Naive thymus-derived CD4-positive, alpha-beta T cell (primary cell): ENCODE measurements around the gene IL6. TPM values are rescaled to one million over a fixed set of nuclear protein-coding genes. Genes with fewer than 3 reads are reported as not detected.
A peak's percentile ranks its signal among the peaks of the same experiment; 100 is the strongest.

Experiments
- ATAC-seq: fragments of 150-1000 bp; cut with Tn5 transposase; 2 replicates; pipeline ENCODE4 v1.10.0; 2021; ENCODE audit warnings: mild to moderate bottlenecking, moderate library complexity
- CTCF ChIA-PET: fragments of 350-600 bp; sonication (Branson Sonifier 250); formaldehyde crosslinking; loops from one replicate; lab custom pipeline; 2021; ENCODE audit warnings: antibody characterized with exemption; lab: Charles Lee
- POLR2A ChIA-PET: fragments of 350-600 bp; sonication (Branson Sonifier 250); formaldehyde crosslinking; loops from one replicate; lab custom pipeline; 2021; ENCODE audit warnings: antibody characterized with exemption, inconsistent platforms; lab: Charles Lee
- DNase-seq, 9 donors: peaks; one replicate each; pipeline versions ENCODE4 v3.0.0 to v3.0.0-alpha.2; 2020 to 2022; ENCODE audit warnings: mixed read lengths in 1 of 9
- H3K27ac ChIP-seq: one replicate; pipeline ENCODE4 v1.7.0; 2013; ENCODE audit warnings: mild to moderate bottlenecking, low read depth, low read length, moderate library complexity
- H3K27me3 ChIP-seq, 2 donors: one replicate each; pipeline ENCODE4 v1.7.0; 2013; ENCODE audit warnings: low read length in 2 of 2, mild to moderate bottlenecking in 2 of 2, moderate library complexity in 2 of 2; ENCODE audit not compliant: control insufficient read depth in 2 of 2, insufficient read depth in 2 of 2
- H3K36me3 ChIP-seq, 3 experiments: 1 replicate in 2 of 3; 2 replicates in 1 of 3; pipeline ENCODE4 v1.7.0; 2013; ENCODE audit warnings: low read length in 3 of 3, mild to moderate bottlenecking in 3 of 3, moderate library complexity in 1 of 3; ENCODE audit not compliant: insufficient read depth in 3 of 3, control insufficient read depth in 2 of 3
- H3K4me1 ChIP-seq, 2 donors: one replicate each; pipeline ENCODE4 v1.7.0; 2013; ENCODE audit warnings: low read length in 2 of 2, mild to moderate bottlenecking in 2 of 2, moderate library complexity in 1 of 2; ENCODE audit not compliant: control insufficient read depth in 2 of 2, insufficient read depth in 2 of 2
- H3K4me3 ChIP-seq: 2 replicates; pipeline ENCODE4 v1.7.0; 2013; ENCODE audit warnings: mild to moderate bottlenecking, low read length
- H3K9me3 ChIP-seq, 3 experiments: 1 replicate in 2 of 3; 2 replicates in 1 of 3; pipeline ENCODE4 v1.7.0; 2013; ENCODE audit warnings: low read length in 3 of 3; ENCODE audit not compliant: control insufficient read depth in 2 of 3
- H3K27ac Mint-ChIP-seq, 9 donors: one replicate each; pipeline ENCODE4 v1.8.0; 2020 to 2022; ENCODE audit warnings: mixed read lengths in 9 of 9, mild to moderate bottlenecking in 8 of 9, moderate library complexity in 5 of 9, inconsistent platforms in 2 of 9
- H3K27me3 Mint-ChIP-seq, 5 donors: one replicate each; pipeline ENCODE4 v1.8.0; 2021 to 2022; ENCODE audit warnings: mixed read lengths in 5 of 5, mild to moderate bottlenecking in 1 of 5
- H3K36me3 Mint-ChIP-seq, 5 donors: one replicate each; pipeline ENCODE4 v1.8.0; 2020 to 2022; ENCODE audit warnings: mixed read lengths in 5 of 5, mild to moderate bottlenecking in 3 of 5, inconsistent platforms in 1 of 5
- H3K4me1 Mint-ChIP-seq, 7 donors: one replicate each; pipeline ENCODE4 v1.8.0; 2020 to 2022; ENCODE audit warnings: mixed read lengths in 7 of 7, mild to moderate bottlenecking in 3 of 7, inconsistent platforms in 1 of 7
- H3K4me3 Mint-ChIP-seq, 10 donors: one replicate each; pipeline ENCODE4 v1.8.0; 2020 to 2022; ENCODE audit warnings: mild to moderate bottlenecking in 10 of 10, mixed read lengths in 10 of 10, moderate library complexity in 6 of 10, inconsistent platforms in 2 of 10
- H3K9me3 Mint-ChIP-seq, 11 donors: one replicate each; pipeline ENCODE4 v1.8.0; 2020 to 2022; ENCODE audit warnings: mixed read lengths in 11 of 11, mild to moderate bottlenecking in 4 of 11, inconsistent platforms in 1 of 11, moderate library complexity in 1 of 11
- intact Hi-C, 2 donors: fragments of 100-400 bp; cut with micrococcal nuclease; formaldehyde crosslinking; loops; one replicate each; pipeline ENCODE4 v1.15.1; 2023
- polyA plus RNA-seq, 2 donors: library from polyadenylated mRNA; unstranded; fragments of 300-500 nt; fragmentation: Illumina TruSeq; gene quantifications; one replicate each; pipeline ENCODE4 v1.2.3, GENCODE V29; 2021
- total RNA-seq, 6 experiments: library from RNA in 5 of 6; stranded (reverse) in 5 of 6; gene quantifications; 1 replicate in 5 of 6; 2 replicates in 1 of 6; pipeline ENCODE4 v1.2.3 and lab custom pipeline; 2021 to 2026

IL6 gene
- total and polyA plus RNA-seq, 7 experiments from 2014 or later = 0.64 to 3.0 (median 0.87) TPM; not detected in 3

DNA sequence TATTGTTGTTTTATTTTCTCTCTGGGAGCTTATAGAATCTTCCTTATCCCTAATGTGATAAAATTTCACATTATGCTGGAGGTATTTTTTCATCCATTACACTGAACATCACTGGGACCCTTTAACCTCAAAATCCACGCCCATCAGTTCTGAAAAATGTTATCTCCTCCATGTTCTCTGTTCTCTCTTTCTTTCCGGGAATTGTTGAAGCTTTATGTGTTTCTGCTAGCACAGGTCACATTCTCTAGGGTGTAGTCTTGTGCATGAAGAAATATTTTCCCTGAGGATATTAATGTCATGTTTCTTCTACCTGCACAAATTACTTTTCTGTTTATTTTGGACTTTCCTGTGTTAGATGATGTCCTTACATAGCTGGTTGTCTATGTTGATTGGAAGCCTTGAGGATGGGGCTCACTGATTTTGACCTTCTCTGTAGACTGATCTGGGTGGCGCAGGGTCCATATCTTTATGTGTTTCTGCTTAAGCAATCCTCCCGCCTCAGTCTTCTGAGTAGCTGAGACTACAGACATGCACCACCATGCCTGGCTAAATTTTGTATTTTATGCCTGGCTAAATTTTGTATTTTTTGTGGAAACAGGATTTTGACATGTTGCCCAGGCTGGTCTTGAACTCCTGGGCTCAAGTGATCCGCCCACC is 31.4 kb upstream of the IL6 start:
- Histone ChIP-seq H3K27me3 (no peaks in the 10 kb centered on the region), H3K27ac (no peak overlapping the region), H3K4me3 (no peak overlapping the region), H3K9me3 (no peaks in the 10 kb centered on the region), H3K36me3 (no peaks in the 10 kb centered on the region), H3K4me1 (peaks cover 3 to 31% of the 10 kb centered on the region in 2 donors)
- peak overlapping the region in 3 of 9 donors; percentile 3 to 35 (median 12) for H3K27ac Mint-ChIP-seq
- H3K36me3 Mint-ChIP-seq = peaks cover 0 to 23% (median 0%) of the 10 kb centered on the region in 5 donors
- intact Hi-C loops = loop anchor here (2.0 to 10.0 kb wide), 5 partner anchors 19 to 1341 kb away; partner anchors contain the start of gene HYCC1 (in 1 of the 2)
- ATAC-seq (no peak), DNase-seq (no peak)
- H3K4me1 Mint-ChIP-seq = peaks cover 32 to 72% (median 46%) of the 10 kb centered on the region in 7 donors
- H3K4me3 Mint-ChIP-seq = peak overlapping the region in 7 of 10 donors; percentile 6 to 53 (median 12)
- ChIA-PET CTCF (interaction anchor here (0.9 to 1.8 kb wide), 2 partner anchors 30 to 32 kb away, joined by 3 to 5 read pairs; partner anchors contain the start of gene IL6), POLR2A (interaction anchor here (2.0 kb wide), 1 partner anchor 15 kb away, joined by 8 read pairs; no protein-coding TSS in a partner anchor)
- peaks cover 0 to 19% (median 0%) of the 10 kb centered on the region in 5 donors for H3K27me3 Mint-ChIP-seq
- H3K9me3 Mint-ChIP-seq = no peaks in the 10 kb centered on the region

DNA sequence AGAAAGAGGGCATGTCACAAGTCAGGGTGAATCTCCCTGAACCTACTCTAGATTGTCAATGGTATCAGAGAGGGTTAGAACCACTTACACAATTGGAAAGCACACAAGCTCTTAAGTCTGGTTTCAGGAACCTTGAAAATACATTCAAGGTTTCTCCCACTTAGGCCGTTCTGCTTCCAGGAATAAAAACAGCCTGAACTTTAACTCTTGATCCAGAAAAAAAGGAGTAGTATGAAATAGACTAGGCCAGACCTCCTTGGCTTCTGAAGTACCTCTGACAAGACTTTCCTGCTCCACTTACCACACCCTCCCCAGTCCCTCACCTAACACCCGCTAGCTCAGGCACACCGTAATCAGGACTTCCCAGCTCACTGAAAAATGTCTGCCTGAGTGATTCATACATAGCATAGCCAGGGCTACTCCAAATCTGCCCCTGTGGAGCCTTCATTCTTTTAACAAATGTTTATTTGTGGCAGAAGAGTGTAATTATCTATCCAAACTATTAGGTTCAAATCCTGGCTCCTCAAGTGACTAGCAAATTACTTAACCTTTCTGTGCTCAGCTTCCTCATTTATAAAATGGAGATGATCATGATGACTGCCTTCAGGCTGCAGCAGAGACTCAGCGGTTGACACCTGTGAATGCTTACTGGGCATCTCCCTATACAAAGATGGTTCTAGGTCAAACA is 30.3 kb upstream of the IL6 start:
- no peak overlapping the region for H3K27ac ChIP-seq

DNA sequence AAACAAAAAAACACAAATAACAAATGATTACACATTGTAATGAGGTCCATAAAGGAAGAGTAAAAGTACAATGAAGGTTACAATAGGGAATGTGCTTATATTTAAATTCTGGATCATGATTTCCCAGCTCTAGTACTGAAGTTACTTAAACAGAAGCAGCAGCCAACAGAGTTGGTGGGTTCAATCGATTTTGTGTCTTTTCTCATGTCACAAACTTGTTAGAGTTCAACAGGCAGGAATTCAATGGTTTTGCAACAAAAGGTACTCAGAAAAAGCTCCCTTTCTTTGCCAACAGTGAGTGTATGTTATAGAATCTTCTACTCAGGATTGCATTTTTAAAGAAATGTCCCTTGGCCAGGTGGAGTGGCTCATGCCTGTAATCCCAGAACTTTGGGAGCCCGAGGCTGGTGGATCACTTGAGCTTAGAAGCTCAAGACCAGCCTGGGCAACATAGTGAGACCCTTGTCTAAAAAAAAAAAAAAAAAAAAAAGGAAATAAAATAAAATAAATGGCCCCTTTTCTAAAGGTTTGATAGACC is 29.6 kb upstream of the IL6 start:
- POLR2A ChIA-PET = interaction anchor here (1.1 to 1.2 kb wide), 2 partner anchors 20 to 22 kb away, joined by 3 to 4 read pairs; no protein-coding TSS in a partner anchor
- H3K4me3 Mint-ChIP-seq = peak overlapping the region in 2 of 10 donors; percentile 4 to 41
- Histone ChIP-seq H3K36me3 (no peaks in the 10 kb centered on the region), H3K27me3 (no peaks in the 10 kb centered on the region), H3K4me1 (peaks cover 3 to 31% of the 10 kb centered on the region in 2 donors), H3K4me3 (no peak overlapping the region), H3K9me3 (no peaks in the 10 kb centered on the region), H3K27ac (no peak overlapping the region)
- ATAC-seq (no peak), DNase-seq (no peak)
- intact Hi-C loops = loop anchor here (2.0 to 10.0 kb wide), 5 partner anchors 21 to 1343 kb away; partner anchors contain the start of gene HYCC1 (in 1 of the 2)
- H3K4me1 Mint-ChIP-seq = peaks cover 32 to 79% (median 46%) of the 10 kb centered on the region in 7 donors
- H3K27ac Mint-ChIP-seq = peak overlapping the region in 3 of 9 donors; percentile 3 to 73 (median 20)
- peaks cover 0 to 18% (median 0%) of the 10 kb centered on the region in 5 donors for H3K27me3 Mint-ChIP-seq
- peaks cover 0 to 22% (median 0%) of the 10 kb centered on the region in 5 donors for H3K36me3 Mint-ChIP-seq
- CTCF ChIA-PET = interaction anchor here (0.6 to 1.8 kb wide), 4 partner anchors 9 to 30 kb away, joined by 3 to 5 read pairs (median 3); partner anchors contain the start of gene IL6
- no peaks in the 10 kb centered on the region for H3K9me3 Mint-ChIP-seq

More for the DNA sequence above, 30.3 kb upstream of the IL6 start:
- H3K4me3 Mint-ChIP-seq = peak overlapping the region in 2 of 10 donors; percentile 4 to 41
- ATAC-seq (no peak), DNase-seq (no peak)
- peaks cover 0 to 22% (median 0%) of the 10 kb centered on the region in 5 donors for H3K36me3 Mint-ChIP-seq
- peak overlapping the region in 3 of 9 donors; percentile 3 to 73 (median 20) for H3K27ac Mint-ChIP-seq
- peaks cover 3 to 31% of the 10 kb centered on the region in 2 donors for H3K4me1 ChIP-seq
- intact Hi-C loops = loop anchor here (2.0 to 10.0 kb wide), 5 partner anchors 20 to 1342 kb away; partner anchors contain the start of gene HYCC1 (in 1 of the 2)
- no peaks in the 10 kb centered on the region for H3K27me3 ChIP-seq
- H3K9me3 Mint-ChIP-seq = no peaks in the 10 kb centered on the region
- no peak overlapping the region for H3K4me3 ChIP-seq
- no peaks in the 10 kb centered on the region for H3K9me3 ChIP-seq
- H3K36me3 ChIP-seq = no peaks in the 10 kb centered on the region
- peaks cover 32 to 77% (median 46%) of the 10 kb centered on the region in 7 donors for H3K4me1 Mint-ChIP-seq
- ChIA-PET POLR2A (interaction anchor here (1.1 to 2.0 kb wide), 3 partner anchors 16 to 21 kb away, joined by 3 to 8 read pairs (median 4); no protein-coding TSS in a partner anchor), CTCF (interaction anchor here (1.0 to 1.8 kb wide), 2 partner anchors 29 to 31 kb away, joined by 3 to 5 read pairs; partner anchors contain the start of gene IL6)
- H3K27me3 Mint-ChIP-seq = peaks cover 0 to 16% (median 0%) of the 10 kb centered on the region in 5 donors

DNA sequence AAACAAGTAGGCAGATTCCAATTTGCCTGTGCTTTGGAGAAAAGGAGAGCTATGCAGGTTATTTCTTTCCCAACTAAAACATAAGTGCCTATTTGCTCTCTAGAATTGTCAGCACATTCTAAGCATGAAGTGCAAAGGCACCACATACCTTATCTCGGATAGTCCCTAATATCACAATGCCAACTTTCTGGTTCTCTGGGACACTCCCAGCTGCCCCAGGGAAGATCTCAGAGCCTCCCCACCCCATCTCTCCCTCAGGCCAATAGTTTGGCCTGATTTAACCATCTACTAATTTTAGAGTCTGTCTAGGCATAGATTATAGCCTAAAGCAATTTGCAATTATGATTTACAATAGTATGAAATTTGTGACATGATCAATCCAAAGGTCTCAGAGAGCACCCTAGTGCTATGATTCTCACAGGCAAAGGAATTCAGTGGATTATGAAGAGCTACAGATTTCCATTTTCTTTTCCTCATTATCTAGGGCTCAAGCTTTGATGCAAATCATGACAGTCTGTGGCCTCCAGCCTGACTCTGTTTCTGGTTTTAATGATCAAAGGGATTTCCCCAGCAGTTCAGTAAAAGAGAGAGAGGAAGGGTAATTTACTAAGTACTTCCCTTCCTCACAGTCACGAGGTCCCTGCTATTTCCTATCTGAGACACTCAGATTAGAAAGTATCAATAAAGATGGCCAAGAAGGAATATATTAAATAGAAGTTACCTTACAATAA is 29.0 kb upstream of the IL6 start:
- ChIA-PET CTCF (interaction anchor here (0.6 to 1.0 kb wide), 2 partner anchors 9 to 22 kb away, joined by 3 read pairs; no protein-coding TSS in a partner anchor), POLR2A (no interaction called here)
- Mint-ChIP-seq H3K9me3 (no peaks in the 10 kb centered on the region), H3K27me3 (peaks cover 0 to 19% (median 0%) of the 10 kb centered on the region in 5 donors), H3K27ac (peak overlapping the region in 2 of 9 donors; percentile 23 to 73), H3K36me3 (peaks cover 0 to 19% (median 0%) of the 10 kb centered on the region in 5 donors), H3K4me1 (peaks cover 32 to 77% (median 46%) of the 10 kb centered on the region in 7 donors), H3K4me3 (peak overlapping the region in 3 of 10 donors; percentile 0 to 69 (median 31))
- Histone ChIP-seq H3K27ac (no peak overlapping the region), H3K27me3 (no peaks in the 10 kb centered on the region), H3K4me3 (no peak overlapping the region), H3K4me1 (peaks cover 3 to 31% of the 10 kb centered on the region in 2 donors), H3K9me3 (no peaks in the 10 kb centered on the region), H3K36me3 (no peaks in the 10 kb centered on the region)
- peak in 4 of 9 donors; percentile 10 to 25 (median 16) for DNase-seq
- ATAC-seq = peak; percentile 79
- intact Hi-C loops = loop anchor here (1.0 to 10.0 kb wide), 6 partner anchors 21 to 1343 kb away; partner anchors contain the start of gene HYCC1 (in 1 of the 2)

DNA sequence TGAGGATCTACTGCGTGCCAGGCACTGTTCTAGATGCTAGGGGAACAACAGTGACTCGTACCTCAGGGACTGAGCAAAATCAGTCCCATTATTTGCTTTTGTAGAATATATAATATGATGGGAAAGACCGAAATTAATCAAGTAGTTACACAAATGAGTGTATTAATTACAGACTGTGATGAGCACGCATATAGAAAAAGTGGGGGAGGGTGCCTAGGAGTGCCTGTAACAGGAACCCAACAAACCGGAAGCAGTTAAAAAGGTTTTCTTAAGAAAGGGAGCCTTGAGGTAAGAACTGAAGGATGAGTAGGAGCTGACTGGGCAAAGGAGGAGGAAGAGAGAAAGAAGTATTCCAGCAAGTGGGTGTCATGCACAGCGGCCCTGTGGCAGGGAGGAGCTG is 28.2 kb upstream of the IL6 start:
- peak overlapping the region in 3 of 9 donors; percentile 23 to 73 (median 61) for H3K27ac Mint-ChIP-seq
- peaks cover 32 to 70% (median 46%) of the 10 kb centered on the region in 7 donors for H3K4me1 Mint-ChIP-seq
- peak overlapping the region in 1 of 10 donors; percentile 69 for H3K4me3 Mint-ChIP-seq

More for the DNA sequence above, 28.2 kb upstream of the IL6 start:
- H3K27me3 ChIP-seq = no peaks in the 10 kb centered on the region
- no peaks in the 10 kb centered on the region for H3K9me3 ChIP-seq
- H3K4me3 ChIP-seq = no peak overlapping the region
- peaks cover 3 to 31% of the 10 kb centered on the region in 2 donors for H3K4me1 ChIP-seq
- Mint-ChIP-seq H3K9me3 (no peaks in the 10 kb centered on the region), H3K27me3 (peaks cover 0 to 12% (median 0%) of the 10 kb centered on the region in 5 donors), H3K36me3 (peaks cover 0 to 14% (median 0%) of the 10 kb centered on the region in 5 donors)
- ChIA-PET POLR2A (interaction anchor here (1.0 kb wide), 1 partner anchor 19 kb away, joined by 4 read pairs; no protein-coding TSS in a partner anchor), CTCF (interaction anchor here (1.0 kb wide), 1 partner anchor 23 kb away, joined by 3 read pairs; no protein-coding TSS in a partner anchor)
- no peaks in the 10 kb centered on the region for H3K36me3 ChIP-seq
- ATAC-seq (no peak), DNase-seq (no peak)
- no peak overlapping the region for H3K27ac ChIP-seq
- intact Hi-C loops = loop anchor here (1.0 to 10.0 kb wide), 5 partner anchors 21 to 1344 kb away; partner anchors contain the start of gene HYCC1 (in 1 of the 2)
